ENCODE measurements around the gene AFG3L2.
"Not testable (repeated sequence)": the region's sequence is repeated elsewhere in the genome, so short reads cannot be mapped to it uniquely, and the experiment has no call there.

AFG3L2 gene

GRCh38 chr18:12398625-12399024 is 21.6 kb upstream of the AFG3L2 start:
- no peak for DNase-seq (ENCODE audit: low read depth, low spot score)
- H3K27ac ChIP-seq: no peak overlapping the region

- no peak overlapping the region for H3K27ac ChIP-seq
- DNase-seq (ENCODE audit: low read depth, low spot score): no peak
These were observed 20.8 kb upstream of the AFG3L2 start for GRCh38 chr18:12397793-12398192.

- DNase-seq (ENCODE audit: low read depth, low spot score): no peak
- no peak overlapping the region for H3K27ac ChIP-seq
These were observed 20.2 kb upstream of the AFG3L2 start for GRCh38 chr18:12397254-12397653.

- H3K27ac ChIP-seq: no peak overlapping the region
- DNase-seq (ENCODE audit: low read depth, low spot score): no peak
These were observed 17.4 kb upstream of the AFG3L2 start for GRCh38 chr18:12394428-12394827.

GRCh38 chr18:12393998-12394397 is 17.0 kb upstream of the AFG3L2 start:
- no peak for DNase-seq (ENCODE audit: low read depth, low spot score)
- no peak overlapping the region for H3K27ac ChIP-seq

- no peak overlapping the region for H3K27ac ChIP-seq
- DNase-seq (ENCODE audit: low read depth, low spot score): no peak
These were observed 16.5 kb upstream of the AFG3L2 start for GRCh38 chr18:12393510-12393909.

GRCh38 chr18:12391487-12392165 is 14.6 kb upstream of the AFG3L2 start:
- DNase-seq (ENCODE audit: low read depth, low spot score): no peak
- no peak overlapping the region for H3K27ac ChIP-seq

- no peak for DNase-seq (ENCODE audit: low read depth, low spot score)
- no peak overlapping the region for H3K27ac ChIP-seq
These were observed 11.4 kb upstream of the AFG3L2 start for GRCh38 chr18:12388442-12388841.

- no peak for DNase-seq (ENCODE audit: low read depth, low spot score)
- no peak overlapping the region for H3K27ac ChIP-seq
These were observed 7.2 kb upstream of the AFG3L2 start for GRCh38 chr18:12384261-12384660.

- not testable (repeated sequence) for DNase-seq (ENCODE audit: low read depth, low spot score); H3K27ac ChIP-seq
These were observed 6.7 kb upstream of the AFG3L2 start for GRCh38 chr18:12383759-12384158.

- H3K27ac ChIP-seq; DNase-seq (ENCODE audit: low read depth, low spot score): not testable (repeated sequence)
These were observed 5.3 kb upstream of the AFG3L2 start for GRCh38 chr18:12382221-12382814.

GRCh38 chr18:12378198-12378558 is 1.2 kb upstream of the AFG3L2 start:
- not testable (repeated sequence) for DNase-seq (ENCODE audit: low read depth, low spot score)
- H3K27ac ChIP-seq: peak overlapping the region; percentile 96

- no peak for DNase-seq (ENCODE audit: low read depth, low spot score)
- peak overlapping the region; percentile 96 for H3K27ac ChIP-seq
These were observed 650 bp upstream of the AFG3L2 start for GRCh38 chr18:12377556-12378197.

- H3K27ac ChIP-seq: peak overlapping the region; percentile 96
- no peak for DNase-seq (ENCODE audit: low read depth, low spot score)
These were observed 833 bp downstream of the AFG3L2 start for GRCh38 chr18:12376034-12376753.

GRCh38 chr18:12374401-12374800 is 2.6 kb downstream of the AFG3L2 start:
- no peak overlapping the region for H3K27ac ChIP-seq
- DNase-seq (ENCODE audit: low read depth, low spot score): no peak

- no peak overlapping the region for H3K27ac ChIP-seq
- DNase-seq (ENCODE audit: low read depth, low spot score): no peak
These were observed 3.3 kb downstream of the AFG3L2 start for GRCh38 chr18:12373771-12374116.

- no peak for DNase-seq (ENCODE audit: low read depth, low spot score)
- no peak overlapping the region for H3K27ac ChIP-seq
These were observed 3.8 kb downstream of the AFG3L2 start for GRCh38 chr18:12373116-12373770.

GRCh38 chr18:12372406-12372805 is 4.6 kb downstream of the AFG3L2 start:
- no peak for DNase-seq (ENCODE audit: low read depth, low spot score)
- no peak overlapping the region for H3K27ac ChIP-seq

GRCh38 chr18:12371590-12371989 is 5.4 kb downstream of the AFG3L2 start:
- DNase-seq (ENCODE audit: low read depth, low spot score): no peak
- no peak overlapping the region for H3K27ac ChIP-seq

- no peak overlapping the region for H3K27ac ChIP-seq
- no peak for DNase-seq (ENCODE audit: low read depth, low spot score)
These were observed 7.8 kb downstream of the AFG3L2 start for GRCh38 chr18:12369211-12369610.

- no peak overlapping the region for H3K27ac ChIP-seq
- DNase-seq (ENCODE audit: low read depth, low spot score): no peak
These were observed 10.2 kb downstream of the AFG3L2 start for GRCh38 chr18:12366784-12367183.
